ENCODE data around the gene THSD7A.

DNA sequence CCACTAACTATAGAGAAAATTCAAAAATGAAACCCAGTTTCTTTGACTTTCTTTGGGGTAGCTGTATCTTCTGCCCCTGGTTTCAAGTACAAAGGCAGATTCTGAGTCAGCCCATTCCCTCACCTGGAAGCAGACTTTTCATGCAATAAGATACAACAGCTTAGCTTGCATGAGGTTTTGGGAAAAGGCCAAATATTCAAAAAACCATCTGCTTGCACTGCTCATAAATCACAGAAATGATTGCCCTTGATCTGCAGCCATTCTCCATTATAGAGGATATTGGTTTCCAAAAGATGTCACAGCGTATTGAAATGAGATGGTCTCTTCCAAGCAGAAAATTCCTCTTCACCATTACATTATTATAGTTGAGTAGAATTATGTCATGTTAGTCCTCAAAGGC, 504.4 kb downstream of the THSD7A start:
- no peak for TF ChIP-seq POLR2A (IDR thresholded peaks at IDR 0.05)
- TF ChIP-seq, protein P1, sequence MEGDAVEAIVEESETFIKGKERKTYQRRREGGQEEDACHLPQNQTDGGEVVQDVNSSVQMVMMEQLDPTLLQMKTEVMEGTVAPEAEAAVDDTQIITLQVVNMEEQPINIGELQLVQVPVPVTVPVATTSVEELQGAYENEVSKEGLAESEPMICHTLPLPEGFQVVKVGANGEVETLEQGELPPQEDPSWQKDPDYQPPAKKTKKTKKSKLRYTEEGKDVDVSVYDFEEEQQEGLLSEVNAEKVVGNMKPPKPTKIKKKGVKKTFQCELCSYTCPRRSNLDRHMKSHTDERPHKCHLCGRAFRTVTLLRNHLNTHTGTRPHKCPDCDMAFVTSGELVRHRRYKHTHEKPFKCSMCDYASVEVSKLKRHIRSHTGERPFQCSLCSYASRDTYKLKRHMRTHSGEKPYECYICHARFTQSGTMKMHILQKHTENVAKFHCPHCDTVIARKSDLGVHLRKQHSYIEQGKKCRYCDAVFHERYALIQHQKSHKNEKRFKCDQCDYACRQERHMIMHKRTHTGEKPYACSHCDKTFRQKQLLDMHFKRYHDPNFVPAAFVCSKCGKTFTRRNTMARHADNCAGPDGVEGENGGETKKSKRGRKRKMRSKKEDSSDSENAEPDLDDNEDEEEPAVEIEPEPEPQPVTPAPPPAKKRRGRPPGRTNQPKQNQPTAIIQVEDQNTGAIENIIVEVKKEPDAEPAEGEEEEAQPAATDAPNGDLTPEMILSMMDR (IDR thresholded peaks at IDR 0.05), result no peak

Data from lower leg skin (tissue), 3 donors.